Aorta (tissue), 5 donors: ENCODE results near the gene AGO1. TPM values are rescaled to one million over a fixed set of nuclear protein-coding genes. Genes with fewer than 3 reads are reported as not detected.
A peak's percentile ranks its signal among the peaks of the same experiment; 100 is the strongest.
"Not testable (repeated sequence)": the region's sequence is repeated elsewhere in the genome, so short reads cannot be mapped to it uniquely, and the experiment has no call there.

Source experiments
- ATAC-seq: fragments of 200-7000 bp; cut with Tn5 transposase; one replicate; pipeline ENCODE4 v1.9.1; 2022; ENCODE audit warnings: moderate library complexity; ENCODE audit not compliant: low FRiP score
- DNase-seq, 2 donors: peaks; one replicate each; pipeline ENCODE4 v3.0.0-alpha.2; 2020
- H3K27ac ChIP-seq, 2 donors: one replicate each; pipeline ENCODE4 v1.5.1; 2013; ENCODE audit warnings: low read length in 2 of 2, mild to moderate bottlenecking in 2 of 2, moderate library complexity in 2 of 2, control low read depth in 1 of 2, inconsistent platforms in 1 of 2, low read depth in 1 of 2
- H3K27me3 ChIP-seq, 2 donors: one replicate each; pipeline ENCODE4 v1.6.1; 2013; ENCODE audit warnings: control low read depth in 1 of 2, low read length in 1 of 2, mild to moderate bottlenecking in 1 of 2, moderate library complexity in 1 of 2; ENCODE audit not compliant: insufficient read depth in 2 of 2, control insufficient read depth in 1 of 2
- H3K36me3 ChIP-seq, 2 donors: one replicate each; pipeline ENCODE4 v1.6.1; 2013; ENCODE audit warnings: control low read depth in 1 of 2, low read length in 1 of 2, mild to moderate bottlenecking in 1 of 2; ENCODE audit not compliant: insufficient read depth in 2 of 2, control insufficient read depth in 1 of 2
- H3K4me1 ChIP-seq, 2 donors: one replicate each; pipeline ENCODE4 v1.6.1; 2013; ENCODE audit warnings: low read length in 2 of 2, control low read depth in 1 of 2, mild to moderate bottlenecking in 1 of 2, moderate library complexity in 1 of 2; ENCODE audit not compliant: insufficient read depth in 2 of 2, control insufficient read depth in 1 of 2
- H3K4me3 ChIP-seq, 2 donors: one replicate each; pipeline ENCODE4 v1.5.1; 2013; ENCODE audit warnings: low read length in 2 of 2, control low read depth in 1 of 2, mild to moderate bottlenecking in 1 of 2
- H3K9me3 ChIP-seq: one replicate; pipeline ENCODE4 v1.6.1; 2013; ENCODE audit warnings: mild to moderate bottlenecking, low read length; ENCODE audit not compliant: control insufficient read depth
- WGBS, 2 donors: extraction: QIAGEN DNeasy Blood & Tissue Kit; methylation state at CpG; one replicate each; pipeline ENCODE4 v1.1.7; 2013; 5-methylcytosine and 5-hydroxymethylcytosine counted together
- intact Hi-C, 2 donors: fragments of 100-400 bp; cut with DNase I; formaldehyde crosslinking; loops; one replicate each; pipeline versions ENCODE4 v1.14.2 to v1.15.0; 2022
- polyA plus RNA-seq, 2 donors: library from polyadenylated mRNA; stranded (reverse); fragments of 200-250 nt; gene quantifications; one replicate each; pipeline ENCODE4 v1.2.3, GENCODE V29; 2013
- total RNA-seq, 2 donors: library from RNA; stranded (reverse); fragmentation: NEBNext Ultra II Directional; extraction: Animal tissue kit (Norgen Biotek cat#: 25700); gene quantifications; one replicate each; pipeline ENCODE4 v1.2.1, GENCODE V29; 2021
- donor health status: healthy with polysubstance abuse.
- donor health status: Bipolar disorder and iron deficiency.
- donor health status: DM: no; HTN: no; CAD: no.
- donor health status: DM: no; HTN: no; CAD: no.
- donor health status: DM: yes; HTN: yes; CAD: no.

Gene AGO1
- total and polyA plus RNA-seq, 4 donors, result 4.3 to 33.9 (median 16.0) TPM

DNA sequence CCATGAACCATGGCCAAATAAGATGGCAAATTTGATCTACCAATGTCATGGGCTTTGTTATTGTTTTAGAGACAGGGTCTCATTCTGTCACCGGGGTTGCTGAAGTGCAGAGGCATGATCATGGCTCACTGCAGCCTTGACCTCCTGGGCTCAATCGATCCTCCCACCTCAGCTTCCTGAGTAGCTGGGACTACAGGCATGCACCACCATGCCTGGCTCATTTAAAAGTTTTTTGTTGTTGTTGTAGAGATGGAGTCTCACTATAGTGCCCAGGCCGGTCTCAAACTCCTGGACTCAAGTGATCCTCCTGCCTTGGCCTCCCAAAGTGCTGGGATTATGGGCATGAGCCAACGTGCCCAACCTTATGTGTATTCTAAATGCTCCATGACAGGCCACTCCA, 8.9 kb upstream of the AGO1 start:
- ATAC-seq, H3K27ac ChIP-seq, H3K36me3 ChIP-seq, DNase-seq, H3K4me1 ChIP-seq, H3K27me3 ChIP-seq, intact Hi-C loops, H3K9me3 ChIP-seq, H3K4me3 ChIP-seq: not testable (repeated sequence)
- 83 to 86% methylated on average over 4 of the region's 4 CpGs for WGBS, 2 donors

DNA sequence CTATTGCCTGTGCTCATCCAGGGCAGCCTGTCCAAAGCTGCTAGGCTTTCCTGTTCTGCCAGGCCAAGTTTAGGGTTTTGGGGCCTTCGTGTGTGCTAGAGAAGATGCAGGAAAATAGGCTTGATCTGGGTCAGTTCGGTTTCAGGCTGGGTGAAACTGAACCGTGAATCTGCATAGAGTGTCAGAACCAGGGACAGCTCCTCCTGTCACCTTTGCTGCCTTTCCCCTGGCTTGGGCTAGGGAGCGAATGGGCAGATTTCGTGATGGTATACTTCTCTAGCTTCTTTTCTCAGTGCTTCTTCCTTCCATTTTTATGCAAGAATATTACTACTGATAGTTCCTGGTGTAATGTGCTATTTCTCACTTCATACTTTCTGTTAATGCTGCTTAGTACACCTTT, 6.0 kb upstream of the AGO1 start:
- no peak overlapping the region for H3K27ac ChIP-seq
- intact Hi-C loops, result no loop called here
- ATAC-seq (no peak), DNase-seq (no peak)
- no peaks in the 10 kb centered on the region for H3K4me1 ChIP-seq
- H3K36me3 ChIP-seq, result no peaks in the 10 kb centered on the region
- H3K27me3 ChIP-seq, result no peaks in the 10 kb centered on the region
- 38 to 42% methylated on average over 5 of the region's 5 CpGs for WGBS, 2 donors
- no peak overlapping the region for H3K4me3 ChIP-seq
- no peaks in the 10 kb centered on the region for H3K9me3 ChIP-seq

DNA sequence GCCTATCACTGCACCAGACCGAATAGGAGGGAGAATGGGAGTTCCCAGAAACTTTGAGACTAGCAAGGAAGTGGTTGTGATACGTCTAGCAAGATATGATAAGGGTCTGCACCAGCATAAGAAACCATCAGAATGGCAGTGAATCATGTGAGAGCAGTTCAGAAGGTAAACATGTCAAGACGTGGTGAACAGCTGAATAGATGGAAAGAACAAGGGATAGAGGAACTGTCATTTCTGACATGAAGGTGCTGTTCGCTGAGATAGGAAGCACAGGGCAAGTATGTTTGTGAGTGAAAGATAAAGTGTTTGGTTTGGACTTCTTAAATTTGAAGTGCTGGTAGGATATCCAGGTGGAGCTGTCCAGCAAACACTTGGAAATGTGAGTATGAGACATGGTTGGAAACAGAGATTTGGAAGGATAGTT, 1.1 kb upstream of the AGO1 start:
- DNase-seq (no peak), ATAC-seq (no peak)
- intact Hi-C loops, result no loop called here
- Histone ChIP-seq H3K4me1 (no peaks in the 10 kb centered on the region), H3K27ac (no peak overlapping the region), H3K36me3 (no peaks in the 10 kb centered on the region), H3K9me3 (no peaks in the 10 kb centered on the region), H3K27me3 (no peaks in the 10 kb centered on the region), H3K4me3 (no peak overlapping the region)
- 51 to 57% methylated on average over 4 of the region's 4 CpGs for WGBS, 2 donors

DNA sequence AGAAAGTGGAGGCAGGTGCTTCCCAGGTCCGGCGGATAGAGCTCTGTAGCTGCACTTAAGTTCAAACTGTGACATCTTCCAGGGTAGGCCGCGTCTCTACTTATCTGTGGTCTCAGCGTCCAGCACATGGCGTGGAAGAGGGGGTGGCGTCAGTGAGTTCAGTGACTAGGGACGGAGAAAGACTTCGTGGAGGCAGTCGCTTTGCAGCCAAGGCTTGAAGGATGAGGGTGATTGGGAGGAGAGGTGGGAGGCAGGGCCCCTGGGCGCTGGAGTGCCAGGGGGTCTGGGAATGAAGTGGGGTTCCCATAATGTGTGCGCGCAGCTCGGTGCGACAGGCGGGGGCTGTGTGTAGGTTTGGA, 444 bp upstream of the AGO1 start:
- Histone ChIP-seq H3K27me3 (no peaks in the 10 kb centered on the region), H3K27ac (no peak overlapping the region), H3K4me1 (no peaks in the 10 kb centered on the region), H3K36me3 (no peaks in the 10 kb centered on the region), H3K9me3 (no peaks in the 10 kb centered on the region), H3K4me3 (no peak overlapping the region)
- no peak for DNase-seq
- 48 to 50% methylated on average over 16 of the region's 16 CpGs for WGBS, 2 donors
- ATAC-seq, result no peak
- intact Hi-C loops, result no loop called here

DNA sequence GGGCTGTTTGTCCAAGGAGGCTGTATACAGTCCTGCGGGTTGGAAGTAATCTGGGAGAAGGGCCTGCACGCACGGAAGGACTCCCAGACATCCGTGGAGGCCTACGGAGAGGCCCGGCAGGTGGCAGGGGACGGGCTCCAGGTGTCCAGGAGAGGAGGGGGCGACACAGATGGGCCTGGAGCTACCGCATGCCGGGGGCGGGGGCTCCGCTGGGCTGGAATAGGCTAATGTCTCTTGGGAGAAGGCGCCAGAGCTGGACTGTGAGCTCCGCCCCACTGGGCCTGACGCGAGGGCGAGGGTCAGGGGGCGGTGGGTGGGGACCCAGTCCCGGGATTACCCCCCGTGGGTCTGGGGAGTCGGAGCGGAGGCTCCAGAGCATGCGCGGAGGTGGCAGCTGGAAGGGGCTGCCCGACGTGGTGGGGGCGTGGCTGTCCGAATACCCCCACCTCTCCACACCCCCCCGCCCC, 659 bp downstream of the AGO1 start:
- 0 to 1% methylated on average over 22 to 29 of the region's 29 CpGs for WGBS, 2 donors
- H3K9me3 ChIP-seq, result no peaks in the 10 kb centered on the region
- intact Hi-C loops, result loop anchor here in 1 of 2 donors (2.0 kb wide), 1 partner anchor 205 kb away; the partner anchor contains the start of gene ADPRS
- ATAC-seq, result peak; percentile 49
- no peaks in the 10 kb centered on the region for H3K27me3 ChIP-seq
- DNase-seq, result peak; percentile 70 to 85
- peak overlapping the region; percentile 66 to 85 for H3K4me3 ChIP-seq
- H3K27ac ChIP-seq, result peak overlapping the region in 1 of 2 donors; percentile 55
- H3K4me1 ChIP-seq, result no peaks in the 10 kb centered on the region
- H3K36me3 ChIP-seq, result no peaks in the 10 kb centered on the region

DNA sequence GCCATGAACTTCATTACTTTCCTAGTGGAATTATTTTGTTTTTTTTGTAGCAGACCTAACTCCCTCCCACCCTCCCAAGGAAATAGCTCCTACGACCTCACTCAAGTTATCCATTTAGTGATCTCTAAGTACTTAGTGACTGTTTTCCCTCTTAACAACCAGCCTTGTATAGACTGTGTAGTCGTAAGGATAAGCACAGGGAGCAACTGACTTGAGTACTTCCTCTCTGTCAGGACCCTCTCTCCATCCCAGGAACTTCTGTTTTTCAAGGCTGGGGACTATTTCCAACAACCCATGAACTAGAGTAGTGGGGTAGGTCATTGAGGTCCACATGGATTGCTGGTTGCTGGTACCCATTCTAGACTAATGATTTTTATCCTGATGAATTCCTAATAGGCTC, 1.9 kb downstream of the AGO1 start:
- intact Hi-C loops, result loop anchor here in 1 of 2 donors (2.0 to 5.0 kb wide), 2 partner anchors 42 to 204 kb away; partner anchors contain the start of gene ADPRS
- WGBS, 2 donors, result 33 to 36% methylated on average over 2 of the region's 2 CpGs

DNA sequence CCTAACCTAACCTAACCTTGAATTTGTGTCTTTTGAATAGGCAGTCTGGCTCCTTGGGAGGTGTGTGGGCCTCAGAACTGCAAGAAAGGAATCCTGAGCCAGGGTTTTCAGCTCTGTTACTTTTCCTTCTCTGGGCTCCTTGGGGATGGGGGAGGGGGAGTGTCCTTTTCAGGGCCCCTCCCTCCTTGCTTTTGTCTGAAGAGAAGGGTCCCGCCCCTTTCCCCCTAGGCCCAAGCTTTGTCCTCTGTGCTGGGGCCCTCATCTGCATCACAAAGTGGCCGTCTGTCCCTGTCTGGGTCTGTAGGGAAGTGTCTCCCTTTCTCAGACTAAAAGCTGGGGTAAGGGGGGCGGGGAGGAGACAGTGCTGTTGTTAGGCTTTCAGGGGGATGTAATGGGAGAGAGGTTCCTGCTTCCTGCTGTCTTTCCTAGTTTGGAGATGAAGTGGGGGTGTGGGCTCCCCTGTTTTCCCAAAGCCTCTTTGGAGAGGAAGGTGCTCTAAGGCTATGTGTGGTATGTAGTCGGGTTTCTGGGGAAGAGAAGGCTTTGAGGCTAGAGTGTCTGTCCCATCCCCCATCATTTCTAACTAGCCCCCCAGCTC, 3.1 kb downstream of the AGO1 start:
- no peaks in the 10 kb centered on the region for H3K9me3 ChIP-seq
- intact Hi-C loops, result loop anchor here in 1 of 2 donors (2.0 to 5.0 kb wide), 2 partner anchors 41 to 203 kb away; partner anchors contain the start of gene ADPRS
- H3K4me1 ChIP-seq, result no peaks in the 10 kb centered on the region
- H3K27ac ChIP-seq, result no peak overlapping the region
- H3K4me3 ChIP-seq, result no peak overlapping the region
- DNase-seq, result no peak
- no peak for ATAC-seq
- H3K27me3 ChIP-seq, result no peaks in the 10 kb centered on the region
- 43 to 52% methylated on average over 4 of the region's 4 CpGs for WGBS, 2 donors
- H3K36me3 ChIP-seq, result no peaks in the 10 kb centered on the region

More for the DNA sequence above, 1.9 kb downstream of the AGO1 start:
- no peak for ATAC-seq
- Histone ChIP-seq H3K4me3 (no peak overlapping the region), H3K36me3 (no peaks in the 10 kb centered on the region), H3K27ac (no peak overlapping the region), H3K9me3 (no peaks in the 10 kb centered on the region), H3K4me1 (no peaks in the 10 kb centered on the region), H3K27me3 (no peaks in the 10 kb centered on the region)
- no peak for DNase-seq

DNA sequence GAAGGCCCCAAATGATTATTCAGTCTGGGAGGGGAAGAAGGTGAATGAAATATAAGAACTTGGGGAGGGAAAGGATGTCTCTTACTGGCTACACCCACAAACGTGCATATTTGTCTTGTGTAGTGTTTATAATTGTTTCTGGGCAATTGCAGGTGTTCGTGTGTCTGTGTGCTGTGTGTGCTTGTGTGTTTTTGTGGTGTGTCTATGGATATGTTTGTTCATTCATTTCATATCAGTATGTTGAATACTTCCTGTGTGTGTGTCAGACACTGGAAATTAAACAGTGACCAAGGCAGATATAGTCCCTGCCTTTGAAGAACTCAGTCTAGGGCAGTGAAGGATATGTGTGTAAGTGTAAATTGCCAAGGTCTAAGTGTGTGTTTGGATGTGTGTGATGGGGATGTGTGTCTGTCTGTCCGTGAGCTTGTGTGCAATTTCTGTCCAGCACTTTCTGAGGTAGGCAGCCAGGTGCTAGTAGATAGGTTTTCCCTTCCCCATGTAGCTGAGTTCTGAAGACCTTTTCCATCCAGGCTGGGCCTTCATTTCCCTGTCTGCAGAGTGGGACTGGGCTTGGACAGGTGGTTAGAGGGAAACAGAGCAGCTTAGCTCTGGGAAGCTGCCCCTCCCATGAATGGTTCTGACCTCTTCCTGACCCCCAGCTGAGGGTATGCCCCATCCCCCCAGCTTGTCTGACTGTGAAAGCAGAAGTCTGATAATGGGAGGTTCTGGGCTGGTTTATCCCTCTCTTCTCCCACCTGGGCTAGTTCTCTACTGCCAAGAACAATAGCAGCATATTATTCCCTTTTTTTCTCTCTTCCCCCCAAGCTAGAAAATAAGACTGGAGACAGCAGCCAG, 3.8 kb downstream of the AGO1 start:
- WGBS, 2 donors, result 38 to 47% methylated on average over 3 of the region's 3 CpGs
- H3K4me1 ChIP-seq, result no peaks in the 10 kb centered on the region
- H3K9me3 ChIP-seq, result no peaks in the 10 kb centered on the region
- H3K27me3 ChIP-seq, result no peaks in the 10 kb centered on the region
- intact Hi-C loops, result loop anchor here in 1 of 2 donors (5.0 kb wide), 1 partner anchor 40 kb away; no protein-coding TSS in a partner anchor
- DNase-seq (no peak), ATAC-seq (no peak)
- H3K4me3 ChIP-seq, result no peak overlapping the region
- no peaks in the 10 kb centered on the region for H3K36me3 ChIP-seq
- H3K27ac ChIP-seq, result no peak overlapping the region
